ENCODE measurements around the gene CCR5.

DNA sequence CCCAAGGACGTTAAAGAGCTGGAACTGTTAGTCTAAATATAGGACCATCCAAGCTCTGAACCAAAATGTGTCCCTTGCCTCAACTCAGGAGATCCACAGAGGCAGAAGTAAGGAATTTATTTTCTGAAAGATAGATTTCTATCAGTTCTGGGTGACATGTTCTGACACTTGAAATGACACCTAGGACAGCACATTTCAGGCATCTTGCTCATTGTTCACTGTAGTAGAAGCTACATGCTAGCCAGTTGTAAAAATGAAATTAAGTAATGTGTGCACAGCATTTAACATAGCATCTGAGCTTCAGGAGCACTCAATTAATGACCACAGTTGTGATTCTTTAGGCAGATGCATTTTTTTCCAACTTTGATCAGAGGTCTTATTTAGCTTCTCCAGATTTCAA is 16.3 kb upstream of the CCR5 start:
- TF ChIP-seq, protein P1, sequence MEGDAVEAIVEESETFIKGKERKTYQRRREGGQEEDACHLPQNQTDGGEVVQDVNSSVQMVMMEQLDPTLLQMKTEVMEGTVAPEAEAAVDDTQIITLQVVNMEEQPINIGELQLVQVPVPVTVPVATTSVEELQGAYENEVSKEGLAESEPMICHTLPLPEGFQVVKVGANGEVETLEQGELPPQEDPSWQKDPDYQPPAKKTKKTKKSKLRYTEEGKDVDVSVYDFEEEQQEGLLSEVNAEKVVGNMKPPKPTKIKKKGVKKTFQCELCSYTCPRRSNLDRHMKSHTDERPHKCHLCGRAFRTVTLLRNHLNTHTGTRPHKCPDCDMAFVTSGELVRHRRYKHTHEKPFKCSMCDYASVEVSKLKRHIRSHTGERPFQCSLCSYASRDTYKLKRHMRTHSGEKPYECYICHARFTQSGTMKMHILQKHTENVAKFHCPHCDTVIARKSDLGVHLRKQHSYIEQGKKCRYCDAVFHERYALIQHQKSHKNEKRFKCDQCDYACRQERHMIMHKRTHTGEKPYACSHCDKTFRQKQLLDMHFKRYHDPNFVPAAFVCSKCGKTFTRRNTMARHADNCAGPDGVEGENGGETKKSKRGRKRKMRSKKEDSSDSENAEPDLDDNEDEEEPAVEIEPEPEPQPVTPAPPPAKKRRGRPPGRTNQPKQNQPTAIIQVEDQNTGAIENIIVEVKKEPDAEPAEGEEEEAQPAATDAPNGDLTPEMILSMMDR (conservative IDR thresholded peaks at IDR 0.05): no peak
- TF ChIP-seq ZFX (IDR thresholded peaks at IDR 0.05): no peak
